Endothelial cell of umbilical vein (primary cell): ENCODE measurements around the gene SLC15A5. TPM values are rescaled to one million over a fixed set of nuclear protein-coding genes. Genes with fewer than 3 reads are reported as not detected.

Experiments used
- BruUV-seq: library from RNA; stranded (reverse); fragments of 400-500 nt; replicated peaks from 2 replicates; lab custom pipeline; 2021; lab: Mats Ljungman, UMichigan
- CTCF ChIA-PET: fragments of 300-600, 350-600 bp; sonication (Branson Sonifier 250); formaldehyde crosslinking; loops from one replicate; lab custom pipeline; 2021; ENCODE audit warnings: antibody characterized with exemption, inconsistent platforms; lab: Charles Lee
- POLR2A ChIA-PET: fragments of 300-600, 350-600 bp; sonication (Branson Sonifier 250); formaldehyde crosslinking; loops from one replicate; lab custom pipeline; 2021; ENCODE audit warnings: antibody characterized with exemption, inconsistent platforms; lab: Charles Lee
- DNase-seq: peaks from one replicate; pipeline ENCODE4 v3.0.0-alpha.2; 2011; ENCODE audit warnings: low read depth, low spot score
- FAIRE-seq: peaks from 2 replicates; lab custom pipeline; 2011; peaks lifted over from hg19 to GRCh38; lab: Jason Lieb, UNC
- H2AFZ ChIP-seq: 2 replicates; pipeline ENCODE4 v1.6.0; 2012; ENCODE audit warnings: low read depth, low read length, control low read depth, inconsistent platforms
- H3K27ac ChIP-seq: 2 replicates; pipeline ENCODE4 v1.5.1; 2011; ENCODE audit warnings: low read depth, mild to moderate bottlenecking, control low read depth, low read length, moderate library complexity; ENCODE audit not compliant: insufficient read depth
- H3K27me3 ChIP-seq, 2 experiments: 2 replicates each; pipeline versions ENCODE4 v1.6.0 to v1.6.1; 2011; ENCODE audit warnings: low read length in 2 of 2, mixed read lengths in 1 of 2; ENCODE audit not compliant: control insufficient read depth in 2 of 2, insufficient read depth in 2 of 2
- H3K36me3 ChIP-seq, 2 experiments: 2 replicates in 1 of 2; 3 replicates in 1 of 2; pipeline ENCODE4 v1.5.1; 2011; ENCODE audit warnings: low read length in 2 of 2, mild to moderate bottlenecking in 1 of 2, moderate library complexity in 1 of 2; ENCODE audit not compliant: control insufficient read depth in 2 of 2, insufficient read depth in 2 of 2; ENCODE audit errors: extremely low read depth in 1 of 2
- H3K4me1 ChIP-seq: 3 replicates; pipeline ENCODE4 v1.5.1; 2011; ENCODE audit warnings: mild to moderate bottlenecking, low read length; ENCODE audit not compliant: control insufficient read depth, insufficient read depth; ENCODE audit errors: extremely low read depth
- H3K4me2 ChIP-seq: 2 replicates; pipeline ENCODE4 v1.6.1; 2011; ENCODE audit warnings: low read length, control low read depth, mixed read lengths; ENCODE audit not compliant: insufficient read depth
- H3K4me3 ChIP-seq, 3 experiments: fragments of 200-600 bp in 1 of 3; sonication (generic), shearing (Covaris generic) in 1 of 3; replicated peaks in 1 of 3; 2 replicates each; pipeline ENCODE4 v1.5.1; 2011 to 2016; ENCODE audit warnings: control low read depth in 3 of 3, low read length in 3 of 3, mild to moderate bottlenecking in 2 of 3, inconsistent platforms in 1 of 3, low read depth in 1 of 3, moderate library complexity in 1 of 3; ENCODE audit not compliant: insufficient read depth in 1 of 3
- H3K79me2 ChIP-seq: 2 replicates; pipeline ENCODE4 v1.6.0; 2012; ENCODE audit warnings: low read length, inconsistent platforms; ENCODE audit not compliant: control insufficient read depth, insufficient read depth
- H3K9ac ChIP-seq: replicated peaks from 2 replicates; pipeline ENCODE3; 2011; ENCODE audit warnings: low read length, control low read depth; ENCODE audit not compliant: insufficient read depth; ENCODE audit errors: extremely low read depth
- H3K9me1 ChIP-seq: replicated peaks from 3 replicates; pipeline ENCODE4 v1.6.0; 2011; ENCODE audit warnings: mild to moderate bottlenecking, low read length; ENCODE audit not compliant: control insufficient read depth, insufficient read depth; ENCODE audit errors: extremely low read depth
- H3K9me3 ChIP-seq: replicated peaks from 2 replicates; pipeline ENCODE4 v1.5.1; 2012; ENCODE audit warnings: low read length, inconsistent platforms; ENCODE audit not compliant: control insufficient read depth, insufficient read depth
- H4K20me1 ChIP-seq: replicated peaks from 2 replicates; pipeline ENCODE3; 2011; ENCODE audit warnings: mild to moderate bottlenecking, low read length; ENCODE audit not compliant: control insufficient read depth, insufficient read depth; ENCODE audit errors: extremely low read depth
- EZH2 ChIP-seq: IDR thresholded peaks from 2 replicates; pipeline ENCODE4 v1.6.1; 2012; ENCODE audit warnings: borderline replicate concordance, low read depth, mild to moderate bottlenecking, moderate library complexity, low read length, inconsistent platforms; ENCODE audit not compliant: severe bottlenecking
- FOS ChIP-seq: IDR thresholded peaks from 2 replicates; pipeline ENCODE4 v1.6.1; 2011; ENCODE audit warnings: mild to moderate bottlenecking, low read length, moderate library complexity, borderline replicate concordance; ENCODE audit not compliant: insufficient read depth
- GATA2 ChIP-seq: IDR thresholded peaks from 2 replicates; pipeline ENCODE4 v1.7.0; 2011; ENCODE audit warnings: low read depth, mild to moderate bottlenecking, moderate library complexity, mixed read lengths, low read length; ENCODE audit not compliant: insufficient read length, insufficient read depth
- JUN ChIP-seq: IDR thresholded peaks from 2 replicates; pipeline ENCODE4 v1.6.1; 2011; ENCODE audit warnings: borderline replicate concordance, low read depth; ENCODE audit not compliant: insufficient read length, insufficient read depth
- MAX ChIP-seq: IDR thresholded peaks from 2 replicates; pipeline ENCODE4 v1.6.1; 2011; ENCODE audit not compliant: insufficient read depth, insufficient read length
- MYC ChIP-seq: IDR thresholded peaks from one replicate; pipeline ENCODE4 v1.6.1; 2011; ENCODE audit warnings: mild to moderate bottlenecking, low read depth, low read length
- POLR2A ChIP-seq: IDR thresholded peaks from 2 replicates; pipeline ENCODE4 v1.6.1; 2012; ENCODE audit warnings: low read depth, mild to moderate bottlenecking, control low read depth, low read length
- POLR2AphosphoS5 ChIP-seq: IDR thresholded peaks from 2 replicates; pipeline ENCODE4 v1.6.1; 2012; ENCODE audit warnings: low read depth, mild to moderate bottlenecking, control low read depth, low read length, moderate library complexity; ENCODE audit not compliant: insufficient read depth
- dilution Hi-C: fragments of 300-500 bp; cut with MboI; formaldehyde crosslinking; loops from one replicate; pipeline ENCODE4 v1.15.0; 2019; ENCODE audit warnings: low sequenced_read_pairs; ENCODE audit not compliant: extremely low pct_ligation_motif_present
- intact Hi-C: fragments of 100-400 bp; cut with micrococcal nuclease; formaldehyde crosslinking; loops from one replicate; pipeline ENCODE4 v1.10.0; 2022
- polyA plus RNA-seq, 4 experiments: library from polyadenylated mRNA; depleted of rRNA in 3 of 4; stranded (reverse) in 3 of 4; unstranded in 1 of 4; fragments of >200 nt; gene quantifications; 2 replicates each; pipeline versions ENCODE4 v1.2.1 to v1.2.3, GENCODE V29; 2011 to 2012; ENCODE audit warnings: missing spikeins in 1 of 4
- total RNA-seq: library from RNA; stranded (reverse); gene quantifications from 2 replicates; pipeline ENCODE4 v1.2.3, GENCODE V29; 2021
- TF ChIP-seq, protein P1 (sequence below), 2 donors: IDR thresholded peaks; 1 replicate in 1 of 2; 2 replicates in 1 of 2; pipeline ENCODE4 v1.5.1; 2011; ENCODE audit warnings: low read length in 2 of 2, mild to moderate bottlenecking in 2 of 2, moderate library complexity in 2 of 2, control low read depth in 1 of 2, inconsistent platforms in 1 of 2, low read depth in 1 of 2; ENCODE audit not compliant: insufficient read depth in 1 of 2; ENCODE audit errors: extremely low read depth in 1 of 2

SLC15A5 gene
- total and polyA plus RNA-seq, 2 donors (not counting 3 experiments of a cell fraction or from before 2014, with no cell fraction given), result not detected

- ChIA-PET POLR2A (no interaction called here), CTCF (no interaction called here)
- H3K9me3 ChIP-seq, result no peaks in the 10 kb centered on the region
- no peak overlapping the region for H3K4me2 ChIP-seq
- no peaks in the 10 kb centered on the region for H3K27me3 ChIP-seq
- dilution Hi-C loops, result no loop called here
- no peak overlapping the region for H2AFZ ChIP-seq
- no peak overlapping the region for H3K9ac ChIP-seq
- H3K27ac ChIP-seq, result no peak overlapping the region
- no peaks in the 10 kb centered on the region for H3K4me1 ChIP-seq
- TF ChIP-seq GATA2, result no peak
- TF ChIP-seq, protein P1, sequence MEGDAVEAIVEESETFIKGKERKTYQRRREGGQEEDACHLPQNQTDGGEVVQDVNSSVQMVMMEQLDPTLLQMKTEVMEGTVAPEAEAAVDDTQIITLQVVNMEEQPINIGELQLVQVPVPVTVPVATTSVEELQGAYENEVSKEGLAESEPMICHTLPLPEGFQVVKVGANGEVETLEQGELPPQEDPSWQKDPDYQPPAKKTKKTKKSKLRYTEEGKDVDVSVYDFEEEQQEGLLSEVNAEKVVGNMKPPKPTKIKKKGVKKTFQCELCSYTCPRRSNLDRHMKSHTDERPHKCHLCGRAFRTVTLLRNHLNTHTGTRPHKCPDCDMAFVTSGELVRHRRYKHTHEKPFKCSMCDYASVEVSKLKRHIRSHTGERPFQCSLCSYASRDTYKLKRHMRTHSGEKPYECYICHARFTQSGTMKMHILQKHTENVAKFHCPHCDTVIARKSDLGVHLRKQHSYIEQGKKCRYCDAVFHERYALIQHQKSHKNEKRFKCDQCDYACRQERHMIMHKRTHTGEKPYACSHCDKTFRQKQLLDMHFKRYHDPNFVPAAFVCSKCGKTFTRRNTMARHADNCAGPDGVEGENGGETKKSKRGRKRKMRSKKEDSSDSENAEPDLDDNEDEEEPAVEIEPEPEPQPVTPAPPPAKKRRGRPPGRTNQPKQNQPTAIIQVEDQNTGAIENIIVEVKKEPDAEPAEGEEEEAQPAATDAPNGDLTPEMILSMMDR (IDR thresholded peaks at IDR 0.05; ENCODE audit: extremely low read depth in 1 of 2, insufficient read depth in 1 of 2, low read depth in 1 of 2, low read length in 2 of 2), result no peak
- TF ChIP-seq MYC, result no peak
- TF ChIP-seq EZH2, result no peak
- TF ChIP-seq FOS, result no peak
- TF ChIP-seq JUN, result no peak
- no peak for TF ChIP-seq MAX
- TF ChIP-seq POLR2AphosphoS5, result no peak
- no peak for TF ChIP-seq POLR2A
- H3K9me1 ChIP-seq, result no peaks in the 10 kb centered on the region
- H3K79me2 ChIP-seq, result no peaks in the 10 kb centered on the region
- H3K36me3 ChIP-seq, result no peaks in the 10 kb centered on the region
- BruUV-seq, result no TSS peak
- intact Hi-C loops, result no loop called here
- no peak for DNase-seq
- FAIRE-seq, result no peak
- H3K4me3 ChIP-seq, result no peak overlapping the region
- no peaks in the 10 kb centered on the region for H4K20me1 ChIP-seq
Measured at GRCh38 chr12:16269946-16270345, 7.5 kb downstream of the SLC15A5 start.
